Subcutaneous abdominal adipose tissue (tissue), 5 donors: Measurements from ENCODE around the gene UIMC1.

Experiments used
- H3K27ac ChIP-seq: one replicate; pipeline ENCODE4 v1.7.0; 2013; ENCODE audit warnings: low read depth, mild to moderate bottlenecking, inconsistent platforms, low read length, moderate library complexity
- H3K27me3 ChIP-seq, 5 donors: one replicate each; pipeline ENCODE4 v1.7.0; 2013; ENCODE audit warnings: low read length in 5 of 5, inconsistent platforms in 1 of 5; ENCODE audit not compliant: control insufficient read depth in 5 of 5, insufficient read depth in 4 of 5
- H3K36me3 ChIP-seq, 5 donors: one replicate each; pipeline ENCODE4 v1.7.0; 2013; ENCODE audit warnings: low read length in 5 of 5; ENCODE audit not compliant: control insufficient read depth in 5 of 5, insufficient read depth in 5 of 5
- H3K4me1 ChIP-seq, 5 donors: one replicate each; pipeline ENCODE4 v1.7.0; 2013; ENCODE audit warnings: low read length in 5 of 5, mild to moderate bottlenecking in 3 of 5, moderate library complexity in 1 of 5; ENCODE audit not compliant: control insufficient read depth in 5 of 5, insufficient read depth in 5 of 5
- H3K4me3 ChIP-seq, 5 donors: one replicate each; pipeline ENCODE4 v1.7.0; 2013; ENCODE audit warnings: low read length in 5 of 5, low read depth in 1 of 5
- H3K9ac ChIP-seq, 5 donors: one replicate each; pipeline ENCODE4 v1.7.0; 2013; ENCODE audit warnings: low read length in 5 of 5, mild to moderate bottlenecking in 4 of 5, moderate library complexity in 3 of 5
- H3K9me3 ChIP-seq, 5 donors: one replicate each; pipeline ENCODE4 v1.7.0; 2013; ENCODE audit warnings: low read length in 5 of 5; ENCODE audit not compliant: control insufficient read depth in 5 of 5
- donor health status: healthy.
- donor health status: healthy.
- donor health status: healthy.
- donor health status: healthy.
- donor health status: healthy.

Gene UIMC1

DNA sequence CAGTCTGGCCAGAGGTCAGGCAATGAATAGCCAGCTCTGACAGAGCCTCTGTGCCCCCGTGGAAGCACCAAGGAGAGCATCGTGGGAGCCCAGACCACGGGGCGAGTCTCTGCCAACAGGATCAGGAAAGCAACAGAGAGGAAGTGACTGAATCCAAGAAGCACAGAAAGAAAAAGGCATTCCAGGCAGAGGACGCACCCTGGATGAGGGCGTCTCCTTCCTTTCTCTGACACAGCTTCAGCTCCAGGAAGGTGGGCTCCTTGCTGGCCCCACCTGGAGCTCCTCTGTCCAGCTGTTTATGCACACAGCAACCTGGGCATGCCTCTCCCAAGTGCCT is 124.0 kb downstream of the UIMC1 start:
- Histone ChIP-seq H3K27ac (no peak overlapping the region), H3K36me3 (peaks cover 0 to 25% (median 0%) of the 10 kb centered on the region in 5 donors), H3K4me3 (no peak overlapping the region), H3K9ac (no peak overlapping the region), H3K4me1 (no peaks in the 10 kb centered on the region), H3K9me3 (no peaks in the 10 kb centered on the region), H3K27me3 (peaks cover 3 to 17% (median 10%) of the 10 kb centered on the region in 5 donors)

DNA sequence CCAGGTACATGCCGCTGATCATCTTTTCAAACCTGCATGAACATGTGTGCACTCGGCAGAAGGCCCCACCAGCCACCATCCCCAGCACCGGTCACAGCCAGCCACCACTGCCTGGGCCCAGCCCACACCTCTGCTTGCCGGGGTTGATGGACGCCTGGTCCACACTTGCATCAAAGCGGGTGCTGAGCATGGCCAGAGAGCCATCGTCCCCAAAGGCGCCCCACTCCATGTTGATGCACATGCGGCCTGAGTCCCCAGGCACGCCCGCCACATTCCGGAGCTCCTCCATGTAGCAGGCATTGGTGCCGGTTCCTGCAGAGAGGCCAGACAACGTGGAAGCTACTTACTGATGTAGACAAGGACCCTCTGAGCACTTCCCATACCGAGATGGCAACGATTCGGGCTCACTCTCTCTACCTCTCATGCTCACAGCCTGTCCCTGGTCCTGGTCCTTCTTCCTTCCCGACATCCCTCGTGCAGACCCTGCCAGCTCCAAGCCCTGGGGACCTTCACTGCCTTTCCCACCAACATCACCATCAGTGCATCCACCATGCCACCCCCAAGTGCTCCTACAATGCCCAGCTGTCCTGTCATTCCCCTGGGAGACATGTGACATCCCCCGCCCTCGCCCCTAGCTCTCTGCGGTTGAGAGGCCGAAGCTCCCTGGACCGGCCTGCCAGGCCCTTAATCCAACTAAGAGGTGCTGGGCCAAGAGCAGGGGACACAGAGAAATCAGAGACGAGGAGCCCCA is 124.6 kb downstream of the UIMC1 start:
- no peaks in the 10 kb centered on the region for H3K4me1 ChIP-seq
- no peak overlapping the region for H3K9ac ChIP-seq
- no peak overlapping the region for H3K27ac ChIP-seq
- H3K4me3 ChIP-seq = no peak overlapping the region
- H3K27me3 ChIP-seq = peaks cover 3 to 21% (median 15%) of the 10 kb centered on the region in 5 donors
- H3K36me3 ChIP-seq = peaks cover 0 to 19% (median 0%) of the 10 kb centered on the region in 5 donors
- H3K9me3 ChIP-seq = no peaks in the 10 kb centered on the region

DNA sequence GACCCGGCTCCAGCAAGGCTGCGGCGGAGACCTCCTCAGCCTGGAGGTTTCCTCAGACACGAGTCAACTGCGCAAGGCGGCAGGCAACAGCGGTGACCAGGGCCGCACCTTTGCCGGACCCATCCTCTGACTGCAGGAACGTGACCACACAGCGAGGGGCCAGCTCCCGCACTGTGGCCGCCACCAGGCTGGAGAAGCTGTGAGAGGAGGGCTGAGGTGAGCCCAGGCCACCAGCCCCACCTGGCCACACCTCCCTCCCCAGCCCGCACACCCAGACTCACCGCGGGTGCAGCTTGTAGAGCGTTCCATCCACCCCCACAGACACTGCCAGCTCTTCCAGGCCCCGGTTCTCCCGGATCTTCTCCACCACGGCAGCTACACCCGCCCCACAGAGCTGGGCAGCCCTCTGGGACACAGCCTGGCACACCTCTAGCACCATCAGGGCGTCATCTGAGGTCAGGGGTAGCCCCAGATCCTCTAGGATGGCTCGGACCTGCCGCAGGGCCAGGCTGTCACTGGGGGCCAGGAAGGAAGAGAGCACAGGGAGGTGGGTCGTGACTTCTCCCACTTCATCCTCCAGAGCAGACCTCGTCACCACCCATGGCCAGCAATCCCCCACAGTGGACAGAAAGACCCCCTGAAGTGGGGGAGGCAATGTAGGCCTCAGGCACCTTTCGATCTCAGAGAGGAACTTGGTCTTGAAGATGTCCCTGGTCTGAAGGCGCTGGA is 125.4 kb downstream of the UIMC1 start:
- H3K27me3 ChIP-seq = peaks cover 6 to 29% (median 23%) of the 10 kb centered on the region in 5 donors
- H3K4me3 ChIP-seq = no peak overlapping the region
- H3K36me3 ChIP-seq = peaks cover 0 to 17% (median 0%) of the 10 kb centered on the region in 5 donors
- no peaks in the 10 kb centered on the region for H3K4me1 ChIP-seq
- H3K9me3 ChIP-seq = no peaks in the 10 kb centered on the region
- no peak overlapping the region for H3K27ac ChIP-seq
- no peak overlapping the region for H3K9ac ChIP-seq

DNA sequence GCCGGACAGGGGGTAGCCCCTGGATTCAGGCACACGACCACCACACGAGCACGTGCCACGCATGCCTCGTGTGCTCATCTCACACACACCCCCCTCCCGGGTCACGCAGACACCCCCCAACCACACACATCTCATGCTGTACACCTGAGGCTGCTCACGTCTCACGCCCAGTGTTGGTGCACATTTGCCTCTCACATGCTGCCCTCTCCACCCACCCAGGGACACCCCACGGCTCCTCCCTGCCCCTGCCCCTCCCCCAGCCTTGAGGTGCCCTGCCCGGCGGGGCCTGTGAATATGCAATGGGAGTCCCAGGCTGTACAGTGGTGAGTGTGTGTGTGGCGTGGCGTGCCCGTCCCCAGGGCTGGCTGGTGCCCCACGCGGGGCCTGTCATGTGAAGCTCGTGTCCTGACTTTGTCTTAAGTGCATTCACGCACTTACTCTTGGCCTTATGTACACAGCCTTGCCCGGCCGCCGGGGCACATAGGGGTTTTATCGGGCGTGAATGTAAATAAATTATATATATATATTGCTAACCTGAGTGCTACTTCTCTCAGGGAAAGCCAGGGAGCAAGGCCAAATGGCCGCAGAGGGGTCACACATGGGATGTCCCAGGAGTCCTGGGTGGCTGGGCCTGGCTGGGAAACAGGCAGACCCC is 126.1 kb downstream of the UIMC1 start:
- Histone ChIP-seq H3K9me3 (no peaks in the 10 kb centered on the region), H3K4me3 (no peak overlapping the region), H3K36me3 (peaks cover 0 to 17% (median 0%) of the 10 kb centered on the region in 5 donors), H3K4me1 (no peaks in the 10 kb centered on the region), H3K9ac (no peak overlapping the region), H3K27ac (no peak overlapping the region), H3K27me3 (peaks cover 12 to 34% (median 25%) of the 10 kb centered on the region in 5 donors)

DNA sequence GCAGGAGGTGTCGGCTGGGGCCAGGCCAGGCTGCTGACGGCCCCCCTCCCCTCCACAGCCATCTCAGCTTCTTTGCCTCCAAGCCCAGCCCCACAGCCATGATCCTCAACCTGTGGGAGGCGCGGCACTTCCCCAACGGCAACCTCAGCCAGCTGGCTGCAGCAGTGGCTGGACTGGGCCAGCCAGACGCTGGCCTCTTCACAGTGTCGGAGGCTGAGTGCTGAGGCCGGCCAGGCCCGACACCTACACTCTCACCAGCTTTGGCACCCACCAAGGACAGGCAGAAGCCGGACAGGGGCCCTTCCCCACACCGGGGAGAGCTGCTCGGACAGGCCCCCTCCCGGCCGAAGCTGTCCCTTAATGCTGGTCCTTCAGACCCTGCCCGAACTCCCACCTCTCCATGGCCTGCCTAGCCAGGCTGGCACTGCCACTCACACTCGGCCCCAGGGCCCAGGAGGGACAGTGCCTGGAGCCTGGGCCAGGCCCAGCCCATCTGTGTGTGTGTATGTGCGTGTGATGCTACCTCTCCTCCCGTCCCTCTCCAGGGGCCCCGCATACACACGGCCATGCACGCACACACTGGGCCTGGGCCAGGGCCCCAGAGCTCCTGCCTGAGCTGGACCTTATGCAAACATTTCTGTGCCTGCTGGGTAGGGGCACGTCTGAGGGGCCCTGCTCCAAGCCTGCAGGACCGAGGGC is 126.8 kb downstream of the UIMC1 start:
- H3K27ac ChIP-seq = no peak overlapping the region
- H3K36me3 ChIP-seq = peaks cover 0 to 17% (median 0%) of the 10 kb centered on the region in 5 donors
- H3K4me3 ChIP-seq = no peak overlapping the region
- peaks cover 15 to 34% (median 32%) of the 10 kb centered on the region in 5 donors for H3K27me3 ChIP-seq
- H3K9ac ChIP-seq = no peak overlapping the region
- H3K4me1 ChIP-seq = no peaks in the 10 kb centered on the region
- no peaks in the 10 kb centered on the region for H3K9me3 ChIP-seq

DNA sequence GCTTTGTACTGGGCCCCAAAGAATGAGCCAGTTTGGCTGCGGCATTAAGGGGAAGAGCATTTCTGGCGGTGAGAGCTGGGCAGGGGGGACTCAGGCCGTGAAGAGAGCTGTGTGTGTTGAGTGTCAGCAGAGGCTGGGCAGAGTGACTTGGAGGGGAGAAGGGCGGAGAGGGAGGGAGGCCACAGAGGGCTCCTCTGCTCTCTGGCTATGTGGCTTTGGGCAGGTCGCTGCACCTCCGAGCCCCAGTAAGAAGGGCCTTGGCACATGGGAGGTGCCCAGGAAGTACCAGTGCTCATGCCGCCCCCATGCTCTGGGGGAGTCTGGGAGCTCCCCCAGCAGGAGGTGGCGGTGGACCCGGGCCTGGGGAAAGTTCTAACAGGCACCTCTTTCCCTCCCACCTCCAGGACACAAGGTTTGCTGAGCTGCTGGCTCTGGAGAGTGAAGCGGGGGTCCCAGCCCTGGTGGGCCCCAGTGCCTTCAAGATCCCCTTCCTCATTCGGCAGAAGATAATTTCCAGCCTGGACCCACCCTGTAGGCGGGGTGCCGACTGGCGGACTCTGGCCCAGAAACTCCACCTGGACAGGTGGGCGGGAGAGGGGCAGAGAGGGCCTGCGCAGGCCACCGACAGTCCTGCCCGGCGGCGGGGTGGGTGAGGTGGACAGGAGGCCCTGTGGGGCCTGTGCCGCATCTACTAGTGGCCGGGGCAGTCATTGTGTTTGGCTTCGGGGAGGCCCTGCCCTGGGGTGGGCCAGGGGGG is 127.5 kb downstream of the UIMC1 start:
- Histone ChIP-seq H3K9me3 (no peaks in the 10 kb centered on the region), H3K9ac (no peak overlapping the region), H3K36me3 (peaks cover 0 to 17% (median 0%) of the 10 kb centered on the region in 5 donors), H3K4me1 (no peaks in the 10 kb centered on the region), H3K27me3 (peaks cover 18 to 37% (median 33%) of the 10 kb centered on the region in 5 donors), H3K4me3 (no peak overlapping the region), H3K27ac (no peak overlapping the region)

DNA sequence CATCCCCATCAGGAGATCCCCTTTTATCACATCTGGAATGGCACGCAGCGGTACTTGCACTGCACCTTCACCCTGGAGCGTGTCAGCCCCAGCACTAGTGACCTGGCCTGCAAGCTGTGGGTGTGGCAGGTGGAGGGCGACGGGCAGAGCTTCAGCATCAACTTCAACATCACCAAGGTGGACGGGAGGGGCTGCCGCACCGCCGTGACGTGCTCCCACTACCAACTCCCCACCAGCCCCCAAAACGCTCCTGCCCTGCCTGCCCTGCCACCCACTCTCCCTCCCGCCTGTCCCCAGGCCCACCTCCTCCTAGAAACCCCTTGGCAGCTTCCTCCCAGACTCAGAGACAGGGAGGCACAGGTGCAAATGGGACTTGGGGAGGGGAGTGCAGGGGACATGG is 128.1 kb downstream of the UIMC1 start:
- Histone ChIP-seq H3K36me3 (peaks cover 0 to 17% (median 0%) of the 10 kb centered on the region in 5 donors), H3K27ac (no peak overlapping the region), H3K4me3 (no peak overlapping the region), H3K9me3 (no peaks in the 10 kb centered on the region), H3K9ac (no peak overlapping the region), H3K4me1 (no peaks in the 10 kb centered on the region), H3K27me3 (peaks cover 19 to 40% (median 36%) of the 10 kb centered on the region in 5 donors)

DNA sequence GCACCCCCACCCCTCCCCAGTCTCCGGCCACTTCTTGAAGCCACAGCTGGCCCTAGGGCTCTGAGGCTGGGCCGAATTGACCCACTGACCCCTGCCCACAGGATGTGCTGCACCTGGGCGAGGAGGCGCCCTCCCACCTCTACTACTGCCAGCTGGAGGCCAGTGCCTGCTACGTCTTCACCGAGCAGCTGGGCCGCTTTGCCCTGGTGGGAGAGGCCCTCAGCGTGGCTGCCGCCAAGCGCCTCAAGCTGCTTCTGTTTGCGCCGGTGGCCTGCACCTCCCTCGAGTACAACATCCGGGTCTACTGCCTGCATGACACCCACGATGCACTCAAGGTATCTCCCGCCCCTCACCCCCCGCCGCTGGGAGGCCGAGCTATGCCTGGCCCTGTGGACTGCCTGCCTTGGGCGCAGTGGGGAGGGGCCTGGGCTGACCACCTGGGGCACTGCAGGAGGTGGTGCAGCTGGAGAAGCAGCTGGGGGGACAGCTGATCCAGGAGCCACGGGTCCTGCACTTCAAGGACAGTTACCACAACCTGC is 128.7 kb downstream of the UIMC1 start:
- peaks cover 0 to 15% (median 0%) of the 10 kb centered on the region in 5 donors for H3K36me3 ChIP-seq
- no peak overlapping the region for H3K27ac ChIP-seq
- no peaks in the 10 kb centered on the region for H3K9me3 ChIP-seq
- no peak overlapping the region for H3K9ac ChIP-seq
- no peaks in the 10 kb centered on the region for H3K4me1 ChIP-seq
- H3K4me3 ChIP-seq = no peak overlapping the region
- H3K27me3 ChIP-seq = peaks cover 19 to 40% (median 36%) of the 10 kb centered on the region in 5 donors
